Fibroblast of villous mesenchyme (primary cell): Measurements from ENCODE around the gene KLHDC7B. TPM values are rescaled to one million over a fixed set of nuclear protein-coding genes. Genes with fewer than 3 reads are reported as not detected.
A peak's percentile ranks its signal among the peaks of the same experiment; 100 is the strongest.

Experiments used
- DNase-seq: peaks from one replicate; pipeline ENCODE4 v3.0.0-alpha.2; 2010; ENCODE audit warnings: low read depth
- H3K4me3 ChIP-seq: 2 replicates; pipeline ENCODE4 v1.5.1; 2011; ENCODE audit warnings: low read depth, mild to moderate bottlenecking, low read length
- CTCF ChIP-seq: IDR thresholded peaks from 2 replicates; pipeline ENCODE4 v1.5.1; 2012; ENCODE audit warnings: low read depth, mild to moderate bottlenecking, low read length; ENCODE audit not compliant: insufficient read depth
- total RNA-seq: library from RNA; depleted of rRNA; stranded (reverse); fragments of >200 nt; gene quantifications from 2 replicates; pipeline ENCODE4 v1.2.3, GENCODE V29; 2012

Gene KLHDC7B
- total RNA-seq, 1 donor, result not detected

- DNase-seq, result no peak
- no peak overlapping the region for H3K4me3 ChIP-seq
- TF ChIP-seq CTCF, result no peak
These were observed 22.8 kb upstream of the KLHDC7B start for GRCh38 chr22:50522806-50523438.

GRCh38 chr22:50523458-50523805 is 22.3 kb upstream of the KLHDC7B start:
- DNase-seq, result no peak
- no peak for TF ChIP-seq CTCF
- H3K4me3 ChIP-seq, result no peak overlapping the region

GRCh38 chr22:50523806-50524675 is 21.7 kb upstream of the KLHDC7B start:
- TF ChIP-seq CTCF, result no peak
- DNase-seq, result no peak
- peak overlapping the region; percentile 71 for H3K4me3 ChIP-seq

DNA sequence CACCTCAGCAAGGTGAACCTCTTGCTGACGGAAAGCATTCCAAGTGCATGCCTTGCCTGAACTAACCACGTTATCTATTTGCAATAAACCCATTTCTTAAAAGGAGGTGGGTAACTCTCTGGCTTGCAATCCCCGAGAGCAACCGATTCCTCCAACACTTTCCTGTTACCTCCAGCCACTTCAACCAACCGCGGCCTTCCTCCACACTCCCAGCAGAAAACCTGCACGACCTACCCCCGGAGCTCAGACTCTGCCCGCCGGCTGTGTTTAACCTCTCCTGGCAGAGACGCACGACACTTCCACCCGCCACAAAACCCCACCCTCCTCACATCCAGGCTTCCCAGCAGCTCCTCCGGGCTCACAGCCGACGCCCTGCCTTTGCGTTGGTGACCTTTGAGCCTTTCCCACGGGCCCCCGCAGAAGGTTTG is 21.0 kb upstream of the KLHDC7B start:
- DNase-seq, result no peak
- TF ChIP-seq CTCF, result no peak
- peak overlapping the region; percentile 71 for H3K4me3 ChIP-seq

- peak; percentile 54 for TF ChIP-seq CTCF
- peak; percentile 97 for DNase-seq
- peak within 1 kb of the TSS; percentile 71 for H3K4me3 ChIP-seq
These were observed 20.4 kb upstream of the KLHDC7B start, which contains the start of gene SCO2 for GRCh38 chr22:50525104-50525857. Gene SCO2, minus strand, starts transcription at chr22:50525598. Its CDS starts 1,187 bp downstream, at chr22:50524411.

DNA sequence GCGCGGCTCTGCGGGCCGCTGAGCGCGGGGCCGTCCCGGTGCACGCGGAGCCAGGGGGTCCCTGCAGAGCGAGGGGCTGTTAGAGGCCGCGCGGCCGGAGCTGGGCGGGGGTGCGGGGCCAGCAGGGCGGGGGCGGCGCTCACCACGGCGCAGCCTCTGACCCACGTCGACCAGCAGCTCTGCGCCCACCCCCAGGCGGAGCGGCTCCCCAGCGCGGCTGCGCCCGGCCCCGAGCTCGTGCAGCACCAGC is 19.9 kb upstream of the KLHDC7B start:
- no peak for DNase-seq
- no peak for TF ChIP-seq CTCF
- peak overlapping the region; percentile 71 for H3K4me3 ChIP-seq
